ENCODE data around the gene LCN12. TPM values are rescaled to one million over a fixed set of nuclear protein-coding genes. Genes with fewer than 3 reads are reported as not detected.

Gene LCN12
- total and polyA plus RNA-seq, 7 donors: 1.2 to 3.0 TPM; not detected in 5

DNA sequence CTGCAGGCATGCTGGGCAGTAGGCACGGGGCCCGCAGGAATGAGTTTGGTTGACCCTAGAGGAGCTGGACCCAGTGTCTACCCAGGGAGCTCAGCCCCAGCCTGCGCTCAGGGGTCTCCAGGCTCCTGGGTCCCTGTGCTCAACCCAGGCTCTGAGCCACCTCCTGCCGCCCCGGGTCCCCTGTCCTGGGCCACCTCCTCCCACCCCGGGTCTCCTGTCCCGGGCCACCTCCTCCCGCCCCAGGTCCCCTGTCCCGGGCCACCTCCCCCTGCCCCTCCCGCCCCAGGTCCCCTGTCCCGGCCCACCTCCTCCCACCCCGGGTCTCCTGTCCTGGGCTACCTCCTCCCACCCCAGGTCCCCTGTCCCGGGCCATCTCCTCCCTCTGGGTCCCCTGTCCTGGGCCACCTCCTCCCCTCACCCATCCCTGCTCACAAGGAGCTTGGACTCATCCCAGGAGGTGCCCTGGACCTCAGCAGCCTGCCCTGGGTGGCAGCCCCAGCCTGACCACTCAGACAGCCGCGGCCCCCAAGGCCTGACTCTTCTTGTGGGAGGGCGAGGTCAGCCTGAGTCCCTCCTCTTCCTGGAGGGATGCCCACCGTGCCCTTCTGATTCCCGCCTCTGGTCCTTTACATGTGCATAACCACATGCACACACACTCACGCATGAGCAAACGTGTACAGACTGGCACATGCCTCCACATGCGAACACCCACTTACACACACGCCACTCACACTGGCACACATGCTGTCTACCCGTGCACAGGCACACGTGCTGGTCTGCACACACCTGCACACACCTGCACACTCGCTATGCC is 2.4 kb downstream of the LCN12 start:
- H3K4me1 ChIP-seq: peaks cover 0 to 13% (median 10%) of the 10 kb centered on the region in 4 donors
- 89 to 90% methylated on average over 25 of the region's 25 CpGs for WGBS, 2 donors
- H3K9me3 ChIP-seq: no peaks in the 10 kb centered on the region
- no peaks in the 10 kb centered on the region for H3K36me3 ChIP-seq
- no peak overlapping the region for H3K27ac ChIP-seq
- H3K27me3 ChIP-seq: no peaks in the 10 kb centered on the region
- TF ChIP-seq, protein P1, sequence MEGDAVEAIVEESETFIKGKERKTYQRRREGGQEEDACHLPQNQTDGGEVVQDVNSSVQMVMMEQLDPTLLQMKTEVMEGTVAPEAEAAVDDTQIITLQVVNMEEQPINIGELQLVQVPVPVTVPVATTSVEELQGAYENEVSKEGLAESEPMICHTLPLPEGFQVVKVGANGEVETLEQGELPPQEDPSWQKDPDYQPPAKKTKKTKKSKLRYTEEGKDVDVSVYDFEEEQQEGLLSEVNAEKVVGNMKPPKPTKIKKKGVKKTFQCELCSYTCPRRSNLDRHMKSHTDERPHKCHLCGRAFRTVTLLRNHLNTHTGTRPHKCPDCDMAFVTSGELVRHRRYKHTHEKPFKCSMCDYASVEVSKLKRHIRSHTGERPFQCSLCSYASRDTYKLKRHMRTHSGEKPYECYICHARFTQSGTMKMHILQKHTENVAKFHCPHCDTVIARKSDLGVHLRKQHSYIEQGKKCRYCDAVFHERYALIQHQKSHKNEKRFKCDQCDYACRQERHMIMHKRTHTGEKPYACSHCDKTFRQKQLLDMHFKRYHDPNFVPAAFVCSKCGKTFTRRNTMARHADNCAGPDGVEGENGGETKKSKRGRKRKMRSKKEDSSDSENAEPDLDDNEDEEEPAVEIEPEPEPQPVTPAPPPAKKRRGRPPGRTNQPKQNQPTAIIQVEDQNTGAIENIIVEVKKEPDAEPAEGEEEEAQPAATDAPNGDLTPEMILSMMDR (IDR thresholded peaks at IDR 0.05): no peak
- TF ChIP-seq POLR2A (IDR thresholded peaks at IDR 0.05) (no peak), POLR2AphosphoS5 (IDR thresholded peaks at IDR 0.05) (no peak), EP300 (IDR thresholded peaks at IDR 0.05) (no peak)
- intact Hi-C loops (cut with DNase I): no loop called here
- H3K4me3 ChIP-seq: no peak overlapping the region
- no peak for DNase-seq

DNA sequence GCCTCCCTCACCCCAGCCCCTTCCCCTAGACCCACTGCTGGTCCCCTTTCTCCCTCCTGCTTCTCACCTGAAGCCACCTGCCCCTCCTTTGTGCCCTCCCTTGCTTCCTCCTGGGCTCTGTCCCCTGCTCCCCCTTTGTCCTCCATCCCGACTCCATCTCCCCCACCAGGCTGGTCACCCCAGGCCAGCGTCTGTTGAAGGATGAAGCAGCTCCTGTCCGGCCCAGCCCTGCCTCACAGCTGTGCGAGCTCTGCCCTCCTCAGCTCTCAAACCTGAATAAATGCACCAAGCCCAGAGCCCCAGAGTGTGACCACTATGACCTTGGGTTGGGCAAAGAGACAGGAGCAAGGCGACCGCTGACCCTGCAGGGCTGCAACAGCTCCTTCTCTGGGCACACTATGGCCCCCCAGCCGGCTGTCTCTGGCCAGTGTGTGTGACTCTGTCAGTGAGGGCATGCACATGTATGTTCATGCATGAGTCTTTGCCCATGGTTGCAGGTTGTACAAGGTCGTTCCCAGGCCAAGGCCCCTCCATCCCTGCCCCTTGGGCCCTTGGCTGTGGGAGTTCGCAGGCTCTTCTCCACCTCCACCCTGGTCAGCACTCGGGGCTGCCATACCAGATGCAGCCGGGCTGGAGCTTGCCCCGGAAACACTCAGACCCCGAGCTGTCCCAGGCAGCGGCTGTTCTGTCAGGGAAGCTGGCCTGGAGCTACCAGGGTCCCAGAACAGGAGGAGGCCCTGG is 3.3 kb downstream of the LCN12 start:
- no peaks in the 10 kb centered on the region for H3K9me3 ChIP-seq
- no peaks in the 10 kb centered on the region for H3K36me3 ChIP-seq
- DNase-seq: no peak
- H3K4me1 ChIP-seq: peaks cover 0 to 6% (median 5%) of the 10 kb centered on the region in 4 donors
- 83 to 91% methylated on average over 14 of the region's 14 CpGs for WGBS, 2 donors
- TF ChIP-seq POLR2A (IDR thresholded peaks at IDR 0.05): no peak
- TF ChIP-seq, protein P1 (IDR thresholded peaks at IDR 0.05): no peak
- H3K27ac ChIP-seq: no peak overlapping the region
- H3K27me3 ChIP-seq: no peaks in the 10 kb centered on the region
- intact Hi-C loops (cut with DNase I): no loop called here
- no peak overlapping the region for H3K4me3 ChIP-seq

DNA sequence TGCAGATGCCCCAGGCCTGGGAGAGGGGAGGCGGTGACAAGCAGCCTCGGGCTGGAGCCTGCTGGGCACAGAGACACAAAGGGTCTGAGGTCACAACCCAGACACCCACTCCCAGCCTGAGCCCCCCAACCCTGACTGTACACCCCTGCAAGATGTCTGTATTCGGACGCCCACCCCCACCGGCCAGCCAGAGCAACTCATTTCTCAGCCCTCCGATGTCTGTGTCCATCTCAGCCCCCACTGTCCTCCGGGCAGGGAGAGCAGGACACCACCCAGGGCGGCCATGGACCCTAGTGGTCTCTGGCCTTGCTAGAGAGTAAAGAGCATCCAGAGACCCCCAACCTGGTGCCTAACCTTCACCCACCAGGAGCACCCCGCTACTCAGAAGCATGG is 3.9 kb downstream of the LCN12 start:
- no peak for DNase-seq
- Histone ChIP-seq H3K27ac (no peak overlapping the region), H3K4me1 (no peaks in the 10 kb centered on the region), H3K27me3 (no peaks in the 10 kb centered on the region), H3K4me3 (no peak overlapping the region), H3K36me3 (no peaks in the 10 kb centered on the region), H3K9me3 (no peaks in the 10 kb centered on the region)
- WGBS, 2 donors: 94 to 95% methylated on average over 9 of the region's 9 CpGs
- intact Hi-C loops (cut with DNase I): no loop called here
- no peak for TF ChIP-seq POLR2A (IDR thresholded peaks at IDR 0.05)
- no peak for TF ChIP-seq POLR2AphosphoS5 (IDR thresholded peaks at IDR 0.05)
- TF ChIP-seq EP300 (IDR thresholded peaks at IDR 0.05): no peak
- TF ChIP-seq, protein P1 (IDR thresholded peaks at IDR 0.05): no peak

DNA sequence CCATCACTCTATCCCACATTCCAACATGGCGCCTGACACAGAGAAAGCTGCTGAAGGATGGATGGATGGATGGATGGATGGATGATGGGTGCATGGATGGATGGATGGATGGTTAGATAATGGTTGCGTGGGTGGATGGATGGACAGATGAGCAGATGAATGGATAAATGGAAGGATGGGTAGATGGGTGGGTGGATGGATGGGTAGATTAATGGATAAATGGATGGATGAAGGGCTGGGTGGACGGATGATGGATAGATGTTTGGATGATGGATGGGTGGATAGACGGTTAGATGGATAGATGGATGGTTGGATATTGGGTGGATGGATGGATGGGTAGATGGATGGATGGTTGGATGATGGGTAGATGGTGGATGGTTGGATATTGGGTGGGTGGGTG is 4.5 kb downstream of the LCN12 start:
- no peak overlapping the region for H3K4me3 ChIP-seq
- TF ChIP-seq POLR2AphosphoS5 (IDR thresholded peaks at IDR 0.05) (no peak), EP300 (IDR thresholded peaks at IDR 0.05) (no peak), POLR2A (IDR thresholded peaks at IDR 0.05) (no peak)
- TF ChIP-seq, protein P1 (IDR thresholded peaks at IDR 0.05): no peak
- intact Hi-C loops (cut with DNase I): no loop called here
- H3K27ac ChIP-seq: no peak overlapping the region
- WGBS, 2 donors: 96 to 97% methylated on average over 4 of the region's 4 CpGs
- no peak for DNase-seq
- H3K4me1 ChIP-seq: no peaks in the 10 kb centered on the region
- no peaks in the 10 kb centered on the region for H3K27me3 ChIP-seq
- H3K9me3 ChIP-seq: no peaks in the 10 kb centered on the region
- no peaks in the 10 kb centered on the region for H3K36me3 ChIP-seq
